H9 (cell line): ENCODE measurements around the gene TERT. TPM values are rescaled to one million over a fixed set of nuclear protein-coding genes. Genes with fewer than 3 reads are reported as not detected.

Experiments
- DNase-seq: peaks from one replicate; pipeline ENCODE4 v3.0.0-alpha.2; 2017
- H2AFZ ChIP-seq: one replicate; pipeline ENCODE4 v1.6.1; 2013; ENCODE audit warnings: mild to moderate bottlenecking, low read length, control low read depth, moderate library complexity
- H2AK5ac ChIP-seq: 2 replicates; pipeline ENCODE4 v1.6.1; 2013; ENCODE audit warnings: low read length, control low read depth, mixed read lengths; ENCODE audit not compliant: insufficient read length
- H2BK120ac ChIP-seq: one replicate; pipeline ENCODE4 v1.6.1; 2013; ENCODE audit warnings: low read depth, mild to moderate bottlenecking, low read length, control low read depth, inconsistent platforms; ENCODE audit not compliant: poor library complexity, severe bottlenecking
- H2BK12ac ChIP-seq: 2 replicates; pipeline ENCODE4 v1.6.1; 2013; ENCODE audit warnings: low read length, control low read depth, mixed read lengths, low read depth; ENCODE audit not compliant: insufficient read length
- H2BK15ac ChIP-seq: 2 replicates; pipeline ENCODE4 v1.6.1; 2013; ENCODE audit warnings: low read depth, low read length, control low read depth
- H2BK20ac ChIP-seq: one replicate; pipeline ENCODE4 v1.6.1; 2013; ENCODE audit warnings: low read depth, mild to moderate bottlenecking, low read length, control low read depth, inconsistent platforms; ENCODE audit not compliant: poor library complexity, severe bottlenecking
- H2BK5ac ChIP-seq: 2 replicates; pipeline ENCODE4 v1.6.1; 2013; ENCODE audit warnings: low read length, control low read depth, mixed read lengths; ENCODE audit not compliant: insufficient read length
- H3K14ac ChIP-seq: 2 replicates; pipeline ENCODE4 v1.6.1; 2013; ENCODE audit warnings: low read length, control low read depth; ENCODE audit not compliant: insufficient read depth
- H3K18ac ChIP-seq: 2 replicates; pipeline ENCODE4 v1.6.1; 2013; ENCODE audit warnings: low read depth, mild to moderate bottlenecking, mixed read lengths, low read length, control low read depth; ENCODE audit not compliant: insufficient read length
- H3K23ac ChIP-seq: 2 replicates; pipeline ENCODE4 v1.6.1; 2013; ENCODE audit warnings: low read length, control low read depth, mixed read lengths, low read depth; ENCODE audit not compliant: insufficient read length
- H3K23me2 ChIP-seq: 2 replicates; pipeline ENCODE4 v1.6.1; 2013; ENCODE audit warnings: low read depth, mild to moderate bottlenecking, mixed read lengths, low read length, control low read depth; ENCODE audit not compliant: insufficient read length, poor library complexity, severe bottlenecking
- H3K27ac ChIP-seq: 2 replicates; pipeline ENCODE4 v1.5.1; 2013; ENCODE audit warnings: low read length, control low read depth, mixed read lengths, low read depth; ENCODE audit not compliant: insufficient read length
- H3K27me3 ChIP-seq: 2 replicates; pipeline ENCODE4 v1.6.1; 2013; ENCODE audit warnings: low read length, control low read depth, inconsistent platforms; ENCODE audit not compliant: insufficient read depth
- H3K4ac ChIP-seq: 2 replicates; pipeline ENCODE4 v1.6.1; 2013; ENCODE audit warnings: low read depth, mild to moderate bottlenecking, control low read depth, inconsistent platforms, low read length, moderate library complexity
- H3K4me1 ChIP-seq: 2 replicates; pipeline ENCODE4 v1.6.1; 2013; ENCODE audit warnings: low read length, control low read depth, inconsistent platforms; ENCODE audit not compliant: insufficient read depth
- H3K4me2 ChIP-seq: 2 replicates; pipeline ENCODE4 v1.6.1; 2013; ENCODE audit warnings: low read length, control low read depth, mixed read lengths; ENCODE audit not compliant: insufficient read length, insufficient read depth
- H3K56ac ChIP-seq: 2 replicates; pipeline ENCODE4 v1.6.1; 2013; ENCODE audit warnings: low read depth, mild to moderate bottlenecking, mixed read lengths, low read length, control low read depth; ENCODE audit not compliant: insufficient read length
- H3K79me1 ChIP-seq: 2 replicates; pipeline ENCODE4 v1.6.1; 2013; ENCODE audit warnings: low read depth, mild to moderate bottlenecking, moderate library complexity, low read length, control low read depth, inconsistent platforms; ENCODE audit not compliant: insufficient read depth, poor library complexity, severe bottlenecking
- H3K79me2 ChIP-seq: 2 replicates; pipeline ENCODE4 v1.6.1; 2013; ENCODE audit warnings: low read length, control low read depth, inconsistent platforms; ENCODE audit not compliant: insufficient read depth
- H3K9ac ChIP-seq: 2 replicates; pipeline ENCODE4 v1.6.1; 2013; ENCODE audit warnings: low read length, control low read depth, mixed read lengths; ENCODE audit not compliant: insufficient read length; ENCODE audit errors: extremely low read depth
- H3K9me3 ChIP-seq: one replicate; pipeline ENCODE4 v1.6.1; 2013; ENCODE audit warnings: low read depth, low read length, inconsistent platforms; ENCODE audit not compliant: control insufficient read depth
- H3T11ph ChIP-seq: one replicate; pipeline ENCODE4 v1.6.1; 2013; ENCODE audit warnings: mild to moderate bottlenecking, low read length, control low read depth, inconsistent platforms
- H4K20me1 ChIP-seq: one replicate; pipeline ENCODE4 v1.6.1; 2013; ENCODE audit not compliant: control insufficient read depth, insufficient read length, insufficient read depth
- H4K5ac ChIP-seq: 2 replicates; pipeline ENCODE4 v1.6.1; 2013; ENCODE audit warnings: low read depth, mild to moderate bottlenecking, mixed read lengths, low read length, control low read depth; ENCODE audit not compliant: insufficient read length
- H4K8ac ChIP-seq: replicated peaks from 2 replicates; pipeline ENCODE4 v1.6.1; 2013; ENCODE audit warnings: low read length, control low read depth, mixed read lengths, low read depth; ENCODE audit not compliant: insufficient read length
- H4K91ac ChIP-seq: 2 replicates; pipeline ENCODE4 v1.6.1; 2013; ENCODE audit warnings: low read depth, mild to moderate bottlenecking, moderate library complexity, mixed read lengths, low read length, control low read depth; ENCODE audit not compliant: insufficient read length
- H3K27ac Mint-ChIP-seq, 3 experiments: 2 replicates in 2 of 3; 3 replicates in 1 of 3; pipeline ENCODE4 v1.8.0; 2020 to 2021; ENCODE audit warnings: mixed read lengths in 3 of 3, mild to moderate bottlenecking in 1 of 3, moderate library complexity in 1 of 3
- H3K27me3 Mint-ChIP-seq: 2 replicates; pipeline ENCODE4 v1.8.0; 2021; ENCODE audit warnings: low read depth, mild to moderate bottlenecking, moderate library complexity, mixed read lengths
- H3K36me3 Mint-ChIP-seq, 3 experiments: 2 replicates in 2 of 3; 3 replicates in 1 of 3; pipeline ENCODE4 v1.8.0; 2020 to 2021; ENCODE audit warnings: low read depth in 3 of 3, mixed read lengths in 3 of 3; ENCODE audit not compliant: insufficient read depth in 1 of 3
- H3K4me1 Mint-ChIP-seq, 2 experiments: 2 replicates each; pipeline ENCODE4 v1.8.0; 2020; ENCODE audit warnings: mixed read lengths in 2 of 2
- H3K4me3 Mint-ChIP-seq, 2 experiments: 2 replicates in 1 of 2; 3 replicates in 1 of 2; pipeline ENCODE4 v1.8.0; 2020 to 2021; ENCODE audit warnings: mild to moderate bottlenecking in 2 of 2, mixed read lengths in 2 of 2, moderate library complexity in 1 of 2
- H3K9me3 Mint-ChIP-seq, 2 experiments: 2 replicates in 1 of 2; 3 replicates in 1 of 2; pipeline ENCODE4 v1.8.0; 2020; ENCODE audit warnings: mild to moderate bottlenecking in 2 of 2, mixed read lengths in 2 of 2, moderate library complexity in 1 of 2
- WGBS: extraction: QIAGEN DNeasy Blood & Tissue Kit; methylation state at CpG from one replicate; pipeline ENCODE4 v1.1.7; 2013; ENCODE audit warnings: missing lambda C conversion rate, low lambda C conversion rate, mixed read lengths; ENCODE audit not compliant: insufficient read length; ENCODE audit errors: extremely low coverage; 5-methylcytosine and 5-hydroxymethylcytosine counted together
- total RNA-seq: library from RNA; stranded (reverse); gene quantifications from 2 replicates; pipeline ENCODE4 v1.2.1, GENCODE V29; 2021
- TF ChIP-seq, protein P1 (sequence below): fragments of 200-600 bp; sonication (generic); conservative IDR thresholded peaks from 3 replicates; pipeline ENCODE4 v1.8.0; 2021; ENCODE audit warnings: antibody characterized with exemption, mild to moderate bottlenecking

TERT gene
- total RNA-seq, 1 experiment from 2014 or later: 15.5 TPM

DNA sequence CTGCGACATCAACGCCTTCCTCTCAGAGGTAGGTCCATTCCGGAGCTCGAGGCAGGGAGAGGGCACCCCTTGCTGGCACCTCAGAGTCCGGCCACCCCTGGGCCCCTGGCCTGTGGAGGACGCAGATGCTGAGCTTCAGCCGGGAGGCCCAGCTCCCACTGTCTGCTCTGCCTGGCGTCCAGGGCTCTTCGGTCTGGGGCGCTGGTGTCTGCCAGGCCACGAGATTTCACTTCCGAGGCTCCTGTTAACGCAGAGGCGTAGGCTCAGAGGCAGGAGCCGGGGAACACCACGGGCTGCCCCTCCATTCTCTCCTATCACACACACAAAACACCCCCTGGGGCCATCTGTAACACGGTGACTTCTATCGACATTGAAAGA lies 78.0 kb downstream of the TERT start:
- H2AK5ac ChIP-seq: no peak overlapping the region
- no peak for DNase-seq
- peaks cover 10% of the 10 kb centered on the region for H3K27me3 Mint-ChIP-seq
- no peaks in the 10 kb centered on the region for H3K79me2 ChIP-seq
- peaks cover 3 to 6% of the 10 kb centered on the region in 2 experiments; a peak in 2 of 4 replicates for H3K4me1 Mint-ChIP-seq
- no peaks in the 10 kb centered on the region for H3K4me1 ChIP-seq
- no peaks in the 10 kb centered on the region for H3K23me2 ChIP-seq
- H3K27ac ChIP-seq: no peak overlapping the region
- H3K9me3 Mint-ChIP-seq: peaks cover 0 to 4% of the 10 kb centered on the region in 2 experiments; a peak in 3 of 5 replicates
- no peak overlapping the region for H2BK20ac ChIP-seq
- TF ChIP-seq, protein P1, sequence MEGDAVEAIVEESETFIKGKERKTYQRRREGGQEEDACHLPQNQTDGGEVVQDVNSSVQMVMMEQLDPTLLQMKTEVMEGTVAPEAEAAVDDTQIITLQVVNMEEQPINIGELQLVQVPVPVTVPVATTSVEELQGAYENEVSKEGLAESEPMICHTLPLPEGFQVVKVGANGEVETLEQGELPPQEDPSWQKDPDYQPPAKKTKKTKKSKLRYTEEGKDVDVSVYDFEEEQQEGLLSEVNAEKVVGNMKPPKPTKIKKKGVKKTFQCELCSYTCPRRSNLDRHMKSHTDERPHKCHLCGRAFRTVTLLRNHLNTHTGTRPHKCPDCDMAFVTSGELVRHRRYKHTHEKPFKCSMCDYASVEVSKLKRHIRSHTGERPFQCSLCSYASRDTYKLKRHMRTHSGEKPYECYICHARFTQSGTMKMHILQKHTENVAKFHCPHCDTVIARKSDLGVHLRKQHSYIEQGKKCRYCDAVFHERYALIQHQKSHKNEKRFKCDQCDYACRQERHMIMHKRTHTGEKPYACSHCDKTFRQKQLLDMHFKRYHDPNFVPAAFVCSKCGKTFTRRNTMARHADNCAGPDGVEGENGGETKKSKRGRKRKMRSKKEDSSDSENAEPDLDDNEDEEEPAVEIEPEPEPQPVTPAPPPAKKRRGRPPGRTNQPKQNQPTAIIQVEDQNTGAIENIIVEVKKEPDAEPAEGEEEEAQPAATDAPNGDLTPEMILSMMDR: no peak
- no peaks in the 10 kb centered on the region; a peak in 1 of 7 replicates for H3K36me3 Mint-ChIP-seq
- no peak overlapping the region for H4K91ac ChIP-seq
- H4K8ac ChIP-seq: no peak overlapping the region
- H3K18ac ChIP-seq: no peak overlapping the region
- no peak overlapping the region for H3K56ac ChIP-seq
- no peak overlapping the region for H4K5ac ChIP-seq
- no peak overlapping the region for H3K4me2 ChIP-seq
- no peak overlapping the region for H2BK120ac ChIP-seq
- no peaks in the 10 kb centered on the region for H3K27me3 ChIP-seq
- no peak overlapping the region for H3K4me3 Mint-ChIP-seq
- no peak overlapping the region for H3K27ac Mint-ChIP-seq
- WGBS: no CpG with 5 or more reads among the region's 18 CpGs
- no peak overlapping the region for H2BK15ac ChIP-seq
- no peaks in the 10 kb centered on the region for H4K20me1 ChIP-seq
- H3T11ph ChIP-seq: no peak overlapping the region
- H3K9ac ChIP-seq: no peak overlapping the region
- H3K79me1 ChIP-seq: no peaks in the 10 kb centered on the region
- no peak overlapping the region for H3K23ac ChIP-seq
- no peak overlapping the region for H2BK12ac ChIP-seq
- no peak overlapping the region for H2AFZ ChIP-seq
- no peak overlapping the region for H3K4ac ChIP-seq
- H2BK5ac ChIP-seq: no peak overlapping the region
- H3K9me3 ChIP-seq: no peaks in the 10 kb centered on the region
- no peak overlapping the region for H3K14ac ChIP-seq
